Measurements from ENCODE around the gene UVRAG. TPM values are rescaled to one million over a fixed set of nuclear protein-coding genes. Genes with fewer than 3 reads are reported as not detected.
A peak's percentile ranks its signal among the peaks of the same experiment; 100 is the strongest.

The UVRAG gene
- total and polyA plus RNA-seq, 2 donors from 2014 or later, result 7.2 to 27.9 TPM

DNA sequence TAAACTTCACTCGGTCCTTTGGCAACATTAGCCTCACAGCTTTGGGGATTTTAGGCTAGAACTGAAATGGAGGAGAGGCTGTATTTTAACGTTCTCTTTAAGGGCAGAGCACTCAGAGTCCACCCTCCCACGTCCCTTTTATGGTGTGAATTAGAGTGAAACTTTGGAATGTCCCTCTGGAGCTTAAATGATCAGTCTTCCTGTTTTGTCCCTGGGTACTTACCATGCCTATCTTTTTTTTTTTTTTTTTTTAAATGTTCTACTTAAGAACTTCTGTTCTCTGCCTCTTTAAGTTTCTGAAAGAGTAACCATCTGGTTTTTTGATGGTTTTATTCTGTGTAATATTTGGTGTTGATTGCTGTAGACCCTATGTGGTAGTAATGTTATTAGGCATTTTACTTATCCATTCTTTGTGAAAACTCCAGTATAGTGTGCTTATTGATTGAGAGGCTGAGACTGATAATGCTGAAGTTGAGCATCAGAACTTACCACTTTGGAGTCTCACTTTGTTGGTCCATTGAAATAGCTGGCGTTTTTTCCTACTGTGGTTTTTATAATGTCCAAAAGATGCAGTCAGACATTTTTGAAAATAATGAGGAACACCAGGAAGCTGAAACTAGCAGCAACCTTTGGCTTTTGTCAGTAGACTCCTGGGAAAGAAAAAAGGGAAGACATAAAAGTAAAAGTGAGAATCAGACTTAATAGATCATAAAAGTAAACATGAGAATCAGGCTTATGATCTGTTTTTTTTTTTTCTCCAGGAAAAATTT, 11.6 kb downstream of the UVRAG start:
- peak overlapping the region in 1 of 3 donors; percentile 20 for H3K9ac ChIP-seq (ENCODE audit: low read length in 3 of 3)
- H3K4me1 ChIP-seq (ENCODE audit: control insufficient read depth in 2 of 3, insufficient read depth in 2 of 3, low read depth in 1 of 3, low read length in 3 of 3), result peaks cover 0 to 9% (median 6%) of the 10 kb centered on the region in 3 donors
- H3K36me3 ChIP-seq (ENCODE audit: control insufficient read depth in 2 of 3, insufficient read depth in 3 of 3, low read length in 3 of 3), result no peaks in the 10 kb centered on the region
- DNase-seq, result peak in 2 of 5 donors; percentile 58 to 81
- intact Hi-C loops (cut with DNase I), result no loop called here
- peak overlapping the region in 1 of 3 donors; percentile 19 for H3K4me3 ChIP-seq (ENCODE audit: low read length in 3 of 3)
- H3K9me3 ChIP-seq (ENCODE audit: control insufficient read depth in 2 of 3, insufficient read depth in 1 of 3, low read length in 3 of 3), result no peaks in the 10 kb centered on the region
- no peaks in the 10 kb centered on the region for H3K27me3 ChIP-seq (ENCODE audit: control insufficient read depth, insufficient read depth, low read length)
- FAIRE-seq, result no peak
- H3K27ac ChIP-seq (ENCODE audit: low read depth in 2 of 2, low read length in 2 of 2), result peak overlapping the region in 1 of 2 donors; percentile 71
- TF ChIP-seq, protein P1, sequence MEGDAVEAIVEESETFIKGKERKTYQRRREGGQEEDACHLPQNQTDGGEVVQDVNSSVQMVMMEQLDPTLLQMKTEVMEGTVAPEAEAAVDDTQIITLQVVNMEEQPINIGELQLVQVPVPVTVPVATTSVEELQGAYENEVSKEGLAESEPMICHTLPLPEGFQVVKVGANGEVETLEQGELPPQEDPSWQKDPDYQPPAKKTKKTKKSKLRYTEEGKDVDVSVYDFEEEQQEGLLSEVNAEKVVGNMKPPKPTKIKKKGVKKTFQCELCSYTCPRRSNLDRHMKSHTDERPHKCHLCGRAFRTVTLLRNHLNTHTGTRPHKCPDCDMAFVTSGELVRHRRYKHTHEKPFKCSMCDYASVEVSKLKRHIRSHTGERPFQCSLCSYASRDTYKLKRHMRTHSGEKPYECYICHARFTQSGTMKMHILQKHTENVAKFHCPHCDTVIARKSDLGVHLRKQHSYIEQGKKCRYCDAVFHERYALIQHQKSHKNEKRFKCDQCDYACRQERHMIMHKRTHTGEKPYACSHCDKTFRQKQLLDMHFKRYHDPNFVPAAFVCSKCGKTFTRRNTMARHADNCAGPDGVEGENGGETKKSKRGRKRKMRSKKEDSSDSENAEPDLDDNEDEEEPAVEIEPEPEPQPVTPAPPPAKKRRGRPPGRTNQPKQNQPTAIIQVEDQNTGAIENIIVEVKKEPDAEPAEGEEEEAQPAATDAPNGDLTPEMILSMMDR (IDR thresholded peaks at IDR 0.05; ENCODE audit: borderline replicate concordance, extremely low read depth, insufficient read depth), result no peak

DNA sequence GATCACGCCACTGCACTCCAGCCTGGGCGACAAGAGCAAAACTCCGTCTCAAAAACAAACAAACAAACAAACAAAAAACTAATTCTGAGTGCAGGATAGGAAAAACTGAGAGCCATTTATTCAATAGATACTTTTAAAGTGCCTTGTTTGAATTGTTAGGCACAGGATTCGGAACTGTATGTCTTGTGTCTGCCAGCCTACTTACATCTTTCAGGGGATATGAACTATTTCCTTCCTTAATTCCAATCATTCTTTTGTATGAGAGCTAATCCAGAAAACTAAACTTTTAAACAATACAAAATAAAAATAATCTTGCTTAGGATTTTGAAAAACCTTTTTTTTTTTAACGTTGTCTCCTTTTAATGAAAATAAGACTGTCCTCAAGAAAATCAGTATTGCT, 12.6 kb downstream of the UVRAG start:
- TF ChIP-seq, protein P1 (IDR thresholded peaks at IDR 0.05; ENCODE audit: borderline replicate concordance, extremely low read depth, insufficient read depth), result no peak
- H3K27ac ChIP-seq (ENCODE audit: low read depth in 2 of 2, low read length in 2 of 2), result peak overlapping the region in 1 of 2 donors; percentile 10
- no peaks in the 10 kb centered on the region for H3K9me3 ChIP-seq (ENCODE audit: control insufficient read depth in 2 of 3, insufficient read depth in 1 of 3, low read length in 3 of 3)
- FAIRE-seq (no peak), DNase-seq (no peak)
- no peak overlapping the region for H3K4me3 ChIP-seq (ENCODE audit: low read length in 3 of 3)
- intact Hi-C loops (cut with DNase I), result no loop called here
- no peak overlapping the region for H3K9ac ChIP-seq (ENCODE audit: low read length in 3 of 3)
- no peaks in the 10 kb centered on the region for H3K36me3 ChIP-seq (ENCODE audit: control insufficient read depth in 2 of 3, insufficient read depth in 3 of 3, low read length in 3 of 3)
- H3K4me1 ChIP-seq (ENCODE audit: control insufficient read depth in 2 of 3, insufficient read depth in 2 of 3, low read depth in 1 of 3, low read length in 3 of 3), result peaks cover 0 to 11% (median 9%) of the 10 kb centered on the region in 3 donors
- H3K27me3 ChIP-seq (ENCODE audit: control insufficient read depth, insufficient read depth, low read length), result no peaks in the 10 kb centered on the region

DNA sequence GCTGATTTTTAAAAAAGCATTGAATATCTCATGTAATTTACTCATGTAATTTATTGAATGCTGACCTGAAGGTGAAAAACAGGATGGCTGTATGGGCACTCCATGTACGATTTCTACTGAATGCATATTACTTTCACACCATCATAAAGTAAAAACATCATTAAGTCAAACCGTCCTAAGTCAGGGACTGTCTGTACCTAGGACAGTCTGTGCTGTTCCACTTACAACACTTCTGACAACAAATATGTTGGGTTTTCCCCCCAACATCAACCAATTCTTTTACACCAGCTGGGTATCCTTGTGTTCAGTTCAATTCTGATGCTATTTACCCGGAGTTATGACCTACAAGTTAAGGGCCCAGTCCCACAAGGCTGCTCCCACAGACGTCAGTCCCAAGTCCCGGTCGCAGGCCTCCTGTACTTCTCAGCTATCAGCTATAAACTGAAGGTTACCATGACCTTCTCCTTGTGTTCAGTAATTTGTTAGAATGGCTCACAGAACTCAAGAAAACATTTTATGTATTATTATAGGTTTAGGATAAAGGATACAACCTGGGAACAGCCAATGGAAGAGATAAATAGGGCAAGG, 17.0 kb downstream of the UVRAG start:
- Histone ChIP-seq H3K36me3 (ENCODE audit: control insufficient read depth in 2 of 3, insufficient read depth in 3 of 3, low read length in 3 of 3) (no peaks in the 10 kb centered on the region), H3K4me1 (ENCODE audit: control insufficient read depth in 2 of 3, insufficient read depth in 2 of 3, low read depth in 1 of 3, low read length in 3 of 3) (peaks cover 0 to 9% (median 7%) of the 10 kb centered on the region in 3 donors), H3K27me3 (ENCODE audit: control insufficient read depth, insufficient read depth, low read length) (no peaks in the 10 kb centered on the region), H3K9me3 (ENCODE audit: control insufficient read depth in 2 of 3, insufficient read depth in 1 of 3, low read length in 3 of 3) (no peaks in the 10 kb centered on the region), H3K27ac (ENCODE audit: low read depth in 2 of 2, low read length in 2 of 2) (peak overlapping the region in 1 of 2 donors; percentile 3), H3K9ac (ENCODE audit: low read length in 3 of 3) (no peak overlapping the region), H3K4me3 (ENCODE audit: low read length in 3 of 3) (no peak overlapping the region)
- intact Hi-C loops (cut with DNase I), result no loop called here
- FAIRE-seq (no peak), DNase-seq (no peak)
- TF ChIP-seq, protein P1 (IDR thresholded peaks at IDR 0.05; ENCODE audit: borderline replicate concordance, extremely low read depth, insufficient read depth), result no peak

Data from kidney (tissue), 14 donors.